Measurements from ENCODE around the gene SCRN3. TPM values are rescaled to one million over a fixed set of nuclear protein-coding genes. Genes with fewer than 3 reads are reported as not detected.

Gene SCRN3
- total and polyA plus RNA-seq, 2 of the 4 experiments (the other 2 are of a cell fraction) = 9.9 to 11.4 TPM

- no peaks in the 10 kb centered on the region for H4K20me1 ChIP-seq (ENCODE audit: insufficient read depth, low read length)
- H2AK5ac ChIP-seq (ENCODE audit: low read depth, low read length) = no peak overlapping the region
- H3K4ac ChIP-seq (ENCODE audit: low read depth, low read length) = no peak overlapping the region
- in situ Hi-C loops (cut with MboI; ENCODE audit: low sequenced_read_pairs) = loop anchor here (25.0 kb wide), 1 partner anchor 533 kb away; no protein-coding TSS in a partner anchor
- POLR2A ChIA-PET (ENCODE audit: unreplicated experiment) = no interaction called here
- no peak overlapping the region for H4K5ac ChIP-seq (ENCODE audit: low read depth, low read length)
- no peak overlapping the region for H2AK9ac ChIP-seq (replicated peaks; ENCODE audit: low read depth, low read length, poor library complexity)
- no peaks in the 10 kb centered on the region for H3K4me1 ChIP-seq (ENCODE audit: control insufficient read depth, insufficient read depth, low read length)
- H2BK120ac ChIP-seq (ENCODE audit: low read depth, low read length) = no peak overlapping the region
- no peak overlapping the region for H2BK20ac ChIP-seq (ENCODE audit: low read depth, low read length)
- no peak overlapping the region for H4K91ac ChIP-seq (ENCODE audit: insufficient read depth, low read depth, low read length)
- H3K4me3 ChIP-seq (ENCODE audit: insufficient read depth, low read depth, low read length) = no peak overlapping the region
- no peaks in the 10 kb centered on the region for H3K79me1 ChIP-seq (ENCODE audit: low read depth in 1 of 2, low read length in 2 of 2)
- no peak overlapping the region for H2BK5ac ChIP-seq (ENCODE audit: low read depth, low read length, poor library complexity, severe bottlenecking)
- no peak overlapping the region for H3K4me2 ChIP-seq (ENCODE audit: low read depth, low read length)
- no peak overlapping the region for H2AFZ ChIP-seq (replicated peaks; ENCODE audit: low read length, poor library complexity)
- no peak overlapping the region for H3K9ac ChIP-seq (ENCODE audit: low read depth, low read length)
- H3K36me3 ChIP-seq (ENCODE audit: control insufficient read depth, insufficient read depth, low read length) = no peaks in the 10 kb centered on the region
- no peak overlapping the region for H3K14ac ChIP-seq (replicated peaks; ENCODE audit: low read depth, low read length)
- no peak overlapping the region for H3K27ac ChIP-seq (ENCODE audit: insufficient read depth, low read length)
- H3K23ac ChIP-seq (ENCODE audit: low read depth, low read length) = no peak overlapping the region
- no TSS peak for BruUV-seq (replicated peaks)
- TF ChIP-seq MXI1 (IDR thresholded peaks at IDR 0.05; ENCODE audit: borderline replicate concordance, low read depth, low read length) = no peak
- no peak for TF ChIP-seq ELK1 (IDR thresholded peaks at IDR 0.05; ENCODE audit: borderline replicate concordance, low read depth, low read length)
- no peak for TF ChIP-seq RFX5 (IDR thresholded peaks at IDR 0.05; ENCODE audit: low read depth, low read length)
- TF ChIP-seq CTCF (conservative IDR thresholded peaks at IDR 0.05; ENCODE audit: low read depth, low read length) = no peak
- TF ChIP-seq RAD21 (IDR thresholded peaks at IDR 0.05; ENCODE audit: low read length) = no peak
- no peak for TF ChIP-seq MAZ (IDR thresholded peaks at IDR 0.05; ENCODE audit: borderline replicate concordance, low read depth, low read length)
- TF ChIP-seq NFE2L2 (IDR thresholded peaks at IDR 0.05; ENCODE audit: low read depth, low read length) = no peak
- TF ChIP-seq RCOR1 (IDR thresholded peaks at IDR 0.05; ENCODE audit: insufficient replicate concordance, low read length) = no peak
- no peak for TF ChIP-seq FOS (IDR thresholded peaks at IDR 0.05; ENCODE audit: low read depth, low read length)
- no peak for TF ChIP-seq POLR2A (IDR thresholded peaks at IDR 0.05; ENCODE audit: low read depth, low read length)
- no peak for TF ChIP-seq USF2 (IDR thresholded peaks at IDR 0.05; ENCODE audit: low read depth, low read length)
- TF ChIP-seq CEBPB (IDR thresholded peaks at IDR 0.05; ENCODE audit: low read depth, low read length) = no peak
- TF ChIP-seq MAFK (IDR thresholded peaks at IDR 0.05; ENCODE audit: low read depth, low read length) = no peak
- no peak for TF ChIP-seq BHLHE40 (IDR thresholded peaks at IDR 0.05; ENCODE audit: low read depth, low read length)
- TF ChIP-seq CHD1 (IDR thresholded peaks at IDR 0.05; ENCODE audit: low read depth, low read length) = no peak
- TF ChIP-seq SMC3 (IDR thresholded peaks at IDR 0.05; ENCODE audit: low read depth, low read length) = no peak
- no peaks in the 10 kb centered on the region for H3K9me3 ChIP-seq (ENCODE audit: control insufficient read depth, insufficient read depth, low read length)
- no peaks in the 10 kb centered on the region for H3K9me1 ChIP-seq (ENCODE audit: insufficient read depth, low read length)
- DNase-seq = no peak
- dilution Hi-C loops (cut with HindIII; ENCODE audit: low sequenced_read_pairs, unreplicated experiment) = no loop called here
- H3K56ac ChIP-seq (ENCODE audit: extremely low read depth, insufficient read depth, low read length) = no peak overlapping the region
- 90% methylated on average over 1 of the region's 2 CpGs; no CpG with 5 or more reads in 1 of the 2 experiments for WGBS, 2 experiments (ENCODE audit: extremely low coverage in 2 of 2, insufficient read length in 1 of 2)
- intact Hi-C loops (cut with micrococcal nuclease) = no loop called here
- CTCF ChIA-PET = interaction anchor here (0.7 kb wide), 1 partner anchor 235 kb away, joined by 3 read pairs; no protein-coding TSS in a partner anchor
- H2BK15ac ChIP-seq (ENCODE audit: low read depth, low read length) = no peak overlapping the region
- H3K18ac ChIP-seq (ENCODE audit: low read depth, low read length) = no peak overlapping the region
- no peak overlapping the region for H4K8ac ChIP-seq (ENCODE audit: low read depth in 2 of 2, low read length in 2 of 2)
- H3K27me3 ChIP-seq (ENCODE audit: control insufficient read depth, insufficient read depth, low read length) = no peaks in the 10 kb centered on the region
- ATAC-seq (ENCODE audit: low read depth) = no peak
Observed at GRCh38 chr2:174454566-174454965, 59.0 kb downstream of the SCRN3 start.

Data from IMR-90 (cell line).